ENCODE data around the gene LCE1F.

Gene LCE1F

DNA sequence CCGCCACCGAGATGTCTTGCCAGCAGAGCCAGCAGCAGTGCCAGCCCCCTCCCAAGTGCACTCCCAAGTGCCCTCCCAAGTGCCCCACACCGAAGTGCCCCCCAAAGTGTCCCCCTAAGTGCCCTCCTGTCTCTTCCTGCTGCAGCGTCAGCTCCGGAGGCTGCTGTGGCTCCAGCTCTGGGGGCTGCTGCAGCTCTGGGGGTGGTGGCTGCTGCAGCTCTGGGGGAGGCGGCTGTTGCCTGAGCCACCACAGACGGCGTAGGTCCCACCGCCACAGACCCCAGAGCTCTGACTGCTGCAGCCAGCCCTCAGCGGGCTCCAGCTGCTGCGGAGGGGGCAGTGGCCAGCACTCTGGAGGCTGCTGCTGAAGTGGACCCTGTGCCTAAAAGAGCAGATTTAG, 1.4 kb downstream of the LCE1F start:
- DNase-seq (ENCODE audit: low read depth) = no peak

DNA sequence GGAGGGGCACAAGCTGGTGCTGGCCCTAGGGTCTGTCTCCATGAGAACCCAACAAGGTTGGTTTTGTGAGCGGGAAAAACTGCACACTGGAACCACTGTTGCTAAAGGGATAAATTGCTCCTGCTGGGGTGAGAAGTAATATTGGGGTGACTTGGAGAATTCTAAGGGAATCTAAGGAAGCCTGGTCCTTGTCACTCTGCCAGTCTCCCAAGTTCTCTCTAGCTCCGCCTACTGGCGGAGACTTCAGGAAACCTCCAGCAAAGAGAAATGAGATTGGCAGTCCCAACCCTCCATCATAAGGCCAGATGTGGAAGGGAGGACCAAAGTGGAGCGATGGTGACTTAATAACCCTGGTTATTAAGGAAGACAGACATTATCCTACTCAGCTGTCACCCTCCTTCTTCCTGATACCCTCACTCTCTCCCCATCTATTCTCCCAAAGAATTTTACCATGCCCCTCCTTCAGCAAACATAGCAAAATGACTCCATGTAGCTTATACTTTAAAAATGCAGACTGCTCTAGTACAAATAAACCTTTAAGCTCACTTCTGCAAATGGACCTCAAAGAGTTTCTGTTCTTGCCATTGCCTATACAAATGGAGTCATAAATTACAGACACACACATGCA, 2.7 kb downstream of the LCE1F start:
- DNase-seq (ENCODE audit: low read depth) = no peak

DNA sequence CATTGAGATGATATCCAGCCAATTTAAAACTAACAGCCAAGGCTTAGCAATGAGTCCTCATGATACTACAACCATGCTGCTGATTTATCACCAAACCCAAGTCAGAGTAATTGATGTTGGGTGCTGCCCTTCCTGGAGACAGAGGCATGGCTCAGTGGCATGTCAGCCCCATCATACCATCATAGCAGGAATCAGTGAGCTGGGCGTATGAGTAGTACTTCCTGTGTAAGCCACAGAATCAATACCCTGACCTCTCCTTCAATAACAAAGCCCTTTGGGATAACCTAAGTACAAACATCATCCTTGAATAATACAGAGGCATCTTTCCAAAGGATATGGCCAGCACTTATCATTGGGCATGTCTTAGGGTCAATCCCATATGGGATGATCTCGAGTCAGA, 8.2 kb downstream of the LCE1F start:
- DNase-seq (ENCODE audit: low read depth) = no peak

DNA sequence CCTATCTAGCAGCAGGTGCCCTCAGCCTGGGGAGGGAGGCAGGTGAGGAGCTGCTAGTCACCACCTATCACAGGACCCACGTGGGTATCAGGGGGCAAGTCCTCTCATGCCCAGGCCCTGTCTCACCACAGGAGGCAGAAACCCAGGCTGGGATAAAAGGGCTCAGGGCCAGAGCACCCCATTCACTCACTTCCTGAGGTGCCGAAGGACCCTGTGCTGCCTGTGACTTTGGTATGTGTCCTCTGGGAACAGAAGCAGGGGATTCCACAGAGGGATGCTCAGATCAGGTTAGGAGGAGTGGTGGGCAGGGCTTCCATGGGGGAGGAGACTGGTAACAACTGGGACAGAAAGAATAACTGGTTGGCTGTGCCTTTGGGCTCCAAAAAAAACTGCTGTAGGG, 11.1 kb downstream of the LCE1F start, which contains the start of gene LCE1E:
TSS of gene LCE1E (plus strand) at position 181 of the 400 bp plus-strand sequence. CDS start 1,043 bp downstream, outside the sequence.
- DNase-seq (ENCODE audit: low read depth) = no peak

DNA sequence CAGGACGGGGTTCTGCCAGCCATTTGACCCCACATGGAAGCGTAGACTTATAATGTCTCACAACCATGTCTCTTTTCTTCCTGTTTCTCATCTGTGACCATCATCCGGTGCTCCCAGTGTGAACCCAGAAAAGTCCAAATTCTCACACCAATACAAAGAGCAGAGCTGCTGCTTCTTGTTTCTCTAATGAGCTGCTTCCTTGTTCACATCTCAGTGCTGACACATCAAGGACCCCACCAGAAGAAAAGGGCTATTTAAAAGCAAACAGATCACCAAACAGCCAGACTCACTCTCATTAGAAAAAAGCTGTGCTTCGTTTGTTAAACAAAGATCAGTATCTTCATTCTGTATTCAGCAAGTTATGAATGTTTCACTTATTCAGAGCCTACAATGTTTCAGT, 20.7 kb downstream of the LCE1F start:
- no peak for DNase-seq (ENCODE audit: low read depth)

DNA sequence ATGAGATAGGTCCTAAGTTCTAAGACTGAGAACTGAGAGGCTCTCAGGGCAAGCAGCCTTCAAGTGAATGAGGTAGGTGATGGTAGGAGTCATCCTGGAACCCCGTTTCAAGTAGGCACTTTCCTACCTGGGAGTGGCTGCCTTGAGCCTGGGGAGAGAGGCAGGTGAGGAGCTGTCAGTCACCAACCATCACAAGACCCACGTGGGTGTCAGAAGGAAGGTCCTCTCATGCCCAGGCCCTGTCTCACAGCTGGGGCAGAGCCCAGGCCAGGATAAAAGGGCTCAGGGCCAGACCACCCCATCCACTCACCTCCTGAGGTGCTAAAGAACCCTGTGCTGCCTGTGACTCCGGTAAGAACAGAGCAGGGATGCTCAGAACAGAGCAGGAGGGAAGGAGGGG, 21.5 kb downstream of the LCE1F start, which contains the start of gene LCE1D:
TSS of gene LCE1D (plus strand) at position 301 of the 400 bp plus-strand sequence. CDS start 1,074 bp downstream, outside the sequence.
- no peak for DNase-seq (ENCODE audit: low read depth)

DNA sequence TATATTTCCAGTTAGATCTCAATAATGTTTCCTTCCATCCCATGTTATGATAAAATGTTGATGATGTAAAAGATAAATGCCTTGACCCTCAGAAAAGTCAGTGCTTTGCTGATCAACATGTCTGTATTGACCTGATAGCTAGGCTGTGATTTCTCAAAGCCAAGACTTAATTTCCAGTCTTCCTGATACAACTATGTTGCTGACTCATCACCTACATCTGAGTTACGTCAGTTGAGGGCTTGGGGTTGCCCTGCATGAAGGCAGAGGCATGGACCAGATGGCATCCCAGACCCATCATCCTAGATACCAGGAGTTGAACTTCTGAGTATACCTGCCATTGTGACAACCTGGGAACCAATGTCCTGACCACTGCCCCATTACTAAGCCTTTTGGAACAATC, 26.4 kb downstream of the LCE1F start:
- no peak for DNase-seq (ENCODE audit: low read depth)

DNA sequence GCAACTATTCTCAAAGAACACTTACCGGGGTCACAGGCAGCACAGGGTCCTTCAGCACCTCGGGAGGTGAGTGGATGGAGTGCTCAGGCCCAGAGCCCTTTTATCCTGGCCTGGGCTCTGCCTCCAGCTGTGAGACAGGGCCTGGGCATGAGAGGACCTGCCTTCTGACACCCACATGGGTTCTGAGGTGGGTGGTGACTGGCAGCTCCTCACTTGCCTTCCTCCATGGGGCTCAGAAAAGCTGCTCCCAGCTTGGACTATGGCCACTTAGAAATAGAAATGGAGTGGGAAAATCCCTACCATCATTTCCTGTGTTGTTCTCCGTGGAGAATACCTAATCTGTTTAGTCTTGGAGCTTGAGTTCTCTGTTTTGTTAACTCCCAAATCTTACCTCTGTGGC, 31.6 kb downstream of the LCE1F start, which contains the start of gene LCE1C:
TSS of gene LCE1C (minus strand) at position 76 of the 400 bp plus-strand sequence. CDS start 1,173 bp downstream, outside the sequence.
- no peak for DNase-seq (ENCODE audit: low read depth)

DNA sequence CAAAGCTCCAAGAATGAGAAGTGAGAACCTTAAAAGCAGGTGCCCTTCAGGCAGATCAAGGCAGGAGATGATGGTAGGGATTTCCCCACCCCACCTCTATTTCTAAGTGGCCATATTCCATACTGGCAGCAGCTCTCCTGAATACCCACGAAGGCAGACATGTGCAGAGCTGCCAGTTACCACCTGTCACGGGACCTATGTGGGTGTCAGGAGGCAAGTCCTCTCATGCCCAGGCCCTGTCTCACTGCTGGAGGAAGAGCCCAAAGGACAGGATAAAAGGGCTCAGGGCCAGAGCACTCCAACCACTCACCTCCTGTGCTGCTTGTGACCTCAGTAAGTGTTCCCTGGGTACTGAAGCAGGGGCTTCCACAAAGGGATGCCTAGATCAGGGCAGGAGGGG, 36.1 kb downstream of the LCE1F start:
- no peak for DNase-seq (ENCODE audit: low read depth)

DNA sequence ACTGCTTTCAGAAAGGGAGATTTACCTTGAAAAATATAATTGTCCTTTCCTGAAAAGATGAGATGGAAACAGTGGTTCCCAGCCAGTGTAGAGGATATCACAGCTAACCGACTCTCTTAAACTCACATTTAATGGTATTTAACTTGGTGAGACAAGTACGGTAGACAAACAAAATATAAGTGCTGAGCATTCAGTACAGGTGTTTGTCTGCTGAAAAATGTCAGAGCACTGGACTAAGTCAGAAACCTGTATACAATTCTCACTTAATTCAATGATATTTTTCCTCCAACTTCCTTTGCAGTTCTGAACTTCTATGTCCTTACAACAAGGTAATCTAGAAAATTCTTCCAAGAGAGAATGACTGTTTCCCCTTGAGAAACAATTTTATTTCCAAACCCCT, 36.7 kb downstream of the LCE1F start, which contains the start of gene LCE1B:
TSS of gene LCE1B (plus strand) at position 301 of the 400 bp plus-strand sequence. CDS start 476 bp downstream, outside the sequence.
- DNase-seq (ENCODE audit: low read depth) = no peak

DNA sequence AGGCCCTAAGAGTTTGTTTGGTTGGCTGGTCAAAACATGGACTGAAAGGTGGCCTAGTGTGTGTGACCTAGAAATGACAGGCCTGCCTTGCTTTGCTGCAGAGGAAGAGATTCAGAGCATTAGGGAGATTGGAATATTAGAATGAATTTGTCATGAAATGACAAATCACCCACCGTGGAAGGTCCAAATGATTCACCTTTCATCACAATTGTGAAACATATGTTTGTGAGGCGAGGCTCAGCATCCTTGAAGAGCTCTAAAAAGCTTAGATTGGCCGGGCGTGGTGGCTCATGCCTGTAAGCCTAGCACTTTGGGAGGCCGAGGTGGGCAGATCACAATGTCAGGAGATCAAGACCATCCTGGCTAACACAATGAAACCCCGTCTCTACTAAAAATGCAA, 42.4 kb downstream of the LCE1F start:
- DNase-seq (ENCODE audit: low read depth) = no peak

DNA sequence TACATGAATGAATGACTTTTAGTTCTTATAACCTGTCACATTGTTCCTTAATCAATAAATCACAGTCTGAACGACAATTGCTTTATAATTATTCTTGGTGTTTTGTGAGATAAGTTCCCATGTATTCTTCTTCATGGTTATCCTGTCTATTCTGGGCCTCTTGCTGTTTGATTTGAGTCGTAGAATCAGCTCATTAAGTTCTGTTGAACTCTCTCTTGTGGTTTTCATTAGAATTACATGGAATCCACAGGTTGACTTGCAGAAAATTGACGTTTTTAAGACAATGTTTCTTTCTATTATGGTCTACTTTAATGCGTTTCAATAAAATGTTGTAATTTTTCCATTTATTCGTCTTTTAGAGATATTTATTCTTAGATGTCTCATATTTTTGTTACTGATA, 48.4 kb downstream of the LCE1F start:
- DNase-seq (ENCODE audit: low read depth) = no peak

DNA sequence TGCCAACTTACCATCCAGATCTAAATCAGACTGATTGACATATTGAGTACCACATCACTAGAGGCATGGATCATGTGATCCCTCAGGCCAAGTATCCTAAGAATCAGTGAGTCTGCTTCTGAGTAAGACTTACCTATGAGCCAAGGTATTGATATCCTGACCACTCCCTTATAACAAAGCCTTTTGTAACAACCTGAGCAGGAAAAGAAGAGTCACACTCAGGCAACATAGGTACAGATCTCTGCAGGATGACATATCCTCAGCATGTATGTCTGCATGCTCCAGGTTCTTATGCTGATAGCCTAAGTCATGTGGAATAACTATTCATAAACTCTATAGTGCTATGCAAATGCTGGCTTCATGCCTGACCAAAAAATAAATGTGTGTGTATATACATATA, 50.0 kb downstream of the LCE1F start:
- no peak for DNase-seq (ENCODE audit: low read depth)
